DOHH2 (cell line): ENCODE measurements around the gene ATAD3C.

Experiments used
- CTCF ChIP-seq: fragments of 200-600 bp; sonication (generic); IDR thresholded peaks from one replicate; pipeline ENCODE4 v1.5.1; 2014; ENCODE audit warnings: antibody characterized with exemption, mild to moderate bottlenecking, low read depth, low read length; ENCODE audit not compliant: poor library complexity, severe bottlenecking
- EZH2phosphoT487 ChIP-seq: fragments of 200-600 bp; sonication (generic); IDR thresholded peaks from 2 replicates; pipeline ENCODE4 v1.6.1; 2017; ENCODE audit warnings: borderline replicate concordance, mild to moderate bottlenecking, antibody characterized with exemption, low read length, moderate library complexity, mixed read lengths

- no peak for TF ChIP-seq CTCF
- TF ChIP-seq EZH2phosphoT487 = no peak
These were observed 49.5 kb upstream of the ATAD3C start for GRCh38 chr1:1399872-1400575.
